Measurements from ENCODE around the gene EFHD1.
"Not testable (repeated sequence)": the region's sequence is repeated elsewhere in the genome, so short reads cannot be mapped to it uniquely, and the experiment has no call there.

The EFHD1 gene

DNA sequence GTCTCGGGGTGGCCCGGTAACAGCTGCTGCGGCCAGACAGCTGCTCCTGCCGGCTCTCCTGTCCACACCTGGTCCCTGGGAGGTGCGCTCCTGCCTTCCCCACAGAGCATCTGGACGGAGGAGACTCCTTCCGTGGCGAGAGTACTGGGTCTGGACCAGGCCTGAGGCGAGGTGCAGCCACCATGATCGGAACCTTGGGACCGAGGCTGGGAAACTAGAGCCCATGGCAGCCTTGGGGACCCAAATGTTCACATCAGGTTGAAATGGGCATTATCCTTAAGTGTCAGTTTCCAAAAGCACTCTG is 64.4 kb downstream of the EFHD1 start:
- DNase-seq: no peak

DNA sequence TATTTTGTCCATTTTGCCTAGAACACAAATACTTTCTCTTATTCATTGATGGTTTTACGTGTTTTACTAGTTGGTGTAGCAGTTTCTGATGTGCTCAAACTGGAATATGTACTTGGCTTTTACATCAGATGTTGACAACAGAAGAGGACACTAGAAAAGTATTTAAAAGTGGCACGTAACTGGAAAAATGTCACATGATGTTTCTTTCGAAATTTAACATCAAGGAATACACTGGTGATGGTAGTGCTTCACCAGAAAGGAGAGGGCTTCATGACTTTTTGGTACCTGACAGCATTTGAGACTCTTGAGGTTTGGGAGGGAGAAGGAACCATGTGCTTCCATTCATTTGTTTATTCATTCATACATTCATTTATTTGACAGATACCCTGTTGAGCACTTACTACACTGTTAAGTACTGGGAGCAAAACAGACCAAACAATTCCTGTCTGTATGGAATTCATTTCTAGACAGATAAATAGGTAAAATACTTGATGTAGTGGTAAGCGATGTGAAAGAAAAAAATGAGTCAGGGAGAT is 65.2 kb downstream of the EFHD1 start:
- DNase-seq: no peak

GRCh38 chr2:232699110-232699509 is 65.7 kb downstream of the EFHD1 start:
- DNase-seq: no peak

DNA sequence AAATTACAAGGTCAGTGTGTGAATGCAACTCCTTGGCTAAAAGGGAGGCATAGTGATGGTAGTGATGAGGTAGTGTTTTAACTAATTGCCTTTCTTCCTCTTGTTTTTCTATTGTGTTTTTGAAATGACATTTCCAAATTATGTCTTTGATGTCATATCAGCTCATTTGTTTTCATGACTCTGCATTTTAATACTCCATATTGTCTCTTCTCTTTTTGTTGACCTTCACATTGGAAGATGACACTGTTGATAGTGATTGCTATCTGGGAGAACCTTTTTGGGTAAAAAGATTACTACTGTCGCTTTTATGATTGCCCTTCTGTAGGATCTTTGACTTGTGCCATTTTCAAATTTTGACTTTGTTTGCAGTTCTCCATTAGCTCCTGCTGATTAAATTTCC is 66.8 kb downstream of the EFHD1 start:
- no peak for DNase-seq

DNA sequence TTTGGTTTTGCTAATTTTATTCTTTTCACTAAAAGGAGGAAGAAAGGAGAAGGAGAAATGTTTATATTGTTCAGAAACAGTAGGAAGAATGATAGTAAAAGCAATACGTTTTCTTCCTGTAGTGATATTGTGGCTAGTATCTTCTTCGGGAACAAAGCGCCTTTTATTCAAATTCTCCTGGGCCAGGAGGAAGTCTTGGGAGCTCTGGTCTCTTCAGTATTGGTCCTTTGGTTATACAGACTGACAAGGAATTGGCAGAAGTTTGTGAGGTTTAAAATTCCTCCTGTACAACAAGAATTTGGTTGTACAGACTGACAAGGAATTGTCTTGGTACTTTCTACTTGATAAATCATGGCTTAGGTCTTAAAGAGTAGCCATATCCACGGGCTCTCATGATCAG is 73.7 kb downstream of the EFHD1 start:
- DNase-seq: no peak

DNA sequence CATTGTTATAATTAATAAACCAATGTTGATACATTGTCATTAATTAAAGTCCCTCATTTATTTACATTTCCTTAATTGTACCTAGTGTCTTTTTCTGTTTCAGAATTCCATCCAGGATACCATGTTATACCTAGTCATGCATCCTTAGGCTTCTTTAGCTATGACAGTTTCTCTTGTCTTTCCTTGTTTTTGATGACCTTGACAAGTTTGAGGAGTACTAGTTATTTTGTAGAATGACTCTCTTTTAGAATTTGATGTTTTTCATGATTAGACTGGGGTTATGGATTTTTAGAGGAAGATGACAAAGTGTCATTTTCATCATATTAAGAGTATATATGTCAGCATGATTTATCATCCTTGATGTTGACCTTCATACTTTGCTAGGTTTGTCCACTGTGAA is 80.1 kb downstream of the EFHD1 start:
- no peak for DNase-seq

DNA sequence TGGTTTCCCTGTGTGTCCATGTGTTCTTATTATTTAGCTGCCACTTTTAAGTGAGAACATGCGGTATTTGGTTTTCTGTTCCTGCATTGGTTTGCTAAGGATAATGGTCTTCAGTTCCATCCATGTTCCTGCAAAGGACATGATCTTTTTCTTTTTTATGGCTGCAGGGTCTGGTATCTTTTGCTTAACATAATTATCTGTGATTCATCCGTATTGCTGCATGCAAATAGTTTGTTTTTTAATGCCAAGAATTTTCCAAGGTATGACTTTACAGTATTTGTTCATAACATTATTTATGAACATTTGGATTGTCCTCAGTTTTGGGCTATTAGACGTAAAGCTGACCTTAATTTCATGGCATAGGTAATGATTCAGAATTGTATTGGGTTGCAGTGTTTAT is 81.6 kb downstream of the EFHD1 start:
- DNase-seq: no peak

GRCh38 chr2:232720056-232720455 is 86.7 kb downstream of the EFHD1 start:
- not testable (repeated sequence) for DNase-seq

DNA sequence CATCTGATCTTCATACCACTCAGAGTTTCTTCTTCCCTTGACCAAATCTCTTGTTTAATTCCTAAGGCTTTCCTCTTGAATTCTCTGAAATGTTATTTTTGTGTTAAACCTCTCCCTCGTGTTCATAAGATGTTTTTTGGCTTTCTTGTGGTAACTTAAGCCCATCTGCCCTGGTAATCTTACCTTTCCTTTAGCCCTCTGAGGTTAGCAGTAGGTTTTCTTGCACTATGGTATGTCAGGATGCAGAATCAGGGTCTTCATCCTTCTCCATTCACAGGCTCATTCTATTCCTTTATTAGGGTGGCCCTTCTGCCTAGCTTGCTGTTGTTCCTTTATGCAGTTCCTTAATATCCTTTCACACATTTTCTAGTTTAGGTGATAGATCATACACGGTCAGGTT is 87.9 kb downstream of the EFHD1 start:
- DNase-seq: no peak

GRCh38 chr2:232721882-232722281 is 88.5 kb downstream of the EFHD1 start:
- peak; percentile 20 for DNase-seq

- DNase-seq: no peak
Observed at GRCh38 chr2:232723027-232723426, 89.6 kb downstream of the EFHD1 start.

GRCh38 chr2:232728785-232729184 is 95.4 kb downstream of the EFHD1 start:
- no peak for DNase-seq

GRCh38 chr2:232731470-232731869 is 98.1 kb downstream of the EFHD1 start:
- DNase-seq: no peak

Data from GDM1 (cell line).